ENCODE measurements around the gene ZNF181. TPM values are rescaled to one million over a fixed set of nuclear protein-coding genes. Genes with fewer than 3 reads are reported as not detected.

ZNF181 gene
- polyA plus RNA-seq, 1 donor (not counting 4 experiments of a cell fraction or from before 2014, with no cell fraction given): 4.0 TPM

- no peaks in the 10 kb centered on the region for H3K27me3 ChIP-seq (ENCODE audit: control insufficient read depth, extremely low read depth, insufficient read depth, low read length)
- dilution Hi-C loops (cut with MboI; ENCODE audit: extremely low pct_ligation_motif_present, low sequenced_read_pairs): no loop called here
Measured at GRCh38 chr19:34774857-34775256, 40.8 kb downstream of the ZNF181 start.

GRCh38 chr19:34778342-34778741, 44.3 kb downstream of the ZNF181 start:
- dilution Hi-C loops (cut with MboI; ENCODE audit: extremely low pct_ligation_motif_present, low sequenced_read_pairs): no loop called here
- Histone ChIP-seq H3K36me3 (ENCODE audit: control insufficient read depth in 2 of 2, extremely low read depth in 1 of 2, insufficient read depth in 2 of 2, low read length in 2 of 2) (no peaks in the 10 kb centered on the region), H3K9me1 (ENCODE audit: control insufficient read depth, extremely low read depth, insufficient read depth, low read length) (no peaks in the 10 kb centered on the region), H3K9ac (ENCODE audit: control insufficient read depth, extremely low read depth, insufficient read depth, low read length) (no peak overlapping the region), H3K9me3 (ENCODE audit: control insufficient read depth, low read depth, low read length) (no peaks in the 10 kb centered on the region), H3K4me3 (ENCODE audit: control insufficient read depth in 2 of 3, extremely low read depth in 1 of 3, insufficient read depth in 2 of 3, low read depth in 1 of 3, low read length in 3 of 3) (no peak overlapping the region), H4K20me1 (ENCODE audit: control insufficient read depth, extremely low read depth, insufficient read depth, low read length) (no peaks in the 10 kb centered on the region), H2AFZ (ENCODE audit: control insufficient read depth, low read length) (no peak overlapping the region), H3K4me2 (ENCODE audit: control insufficient read depth, extremely low read depth, insufficient read depth, low read depth, low read length) (no peak overlapping the region), H3K27ac (ENCODE audit: control insufficient read depth, insufficient read depth, low read length) (no peak overlapping the region), H3K4me1 (ENCODE audit: control insufficient read depth, extremely low read depth, insufficient read depth, low read length) (no peaks in the 10 kb centered on the region), H3K79me2 (ENCODE audit: control insufficient read depth, insufficient read depth, low read length) (no peaks in the 10 kb centered on the region), H3K27me3 (ENCODE audit: control insufficient read depth, extremely low read depth, insufficient read depth, low read length) (no peaks in the 10 kb centered on the region)
- DNase-seq (ENCODE audit: low read depth, low spot score) (no peak), FAIRE-seq (no peak)
- TF ChIP-seq CTCF (optimal IDR thresholded peaks at IDR 0.05 in 1 of 3, IDR thresholded peaks at IDR 0.05 in 1 of 3, conservative IDR thresholded peaks at IDR 0.05 in 1 of 3; ENCODE audit: extremely low read depth in 1 of 3, insufficient read depth in 2 of 3, low read length in 3 of 3) (no peak), EZH2 (IDR thresholded peaks at IDR 0.05; ENCODE audit: low read length) (no peak)

More at GRCh38 chr19:34774857-34775256, 40.8 kb downstream of the ZNF181 start:
- no peak overlapping the region for H3K27ac ChIP-seq (ENCODE audit: control insufficient read depth, insufficient read depth, low read length)
- no peaks in the 10 kb centered on the region for H3K9me3 ChIP-seq (ENCODE audit: control insufficient read depth, low read depth, low read length)
- no peak overlapping the region for H3K4me2 ChIP-seq (ENCODE audit: control insufficient read depth, extremely low read depth, insufficient read depth, low read depth, low read length)
- TF ChIP-seq EZH2 (IDR thresholded peaks at IDR 0.05; ENCODE audit: low read length): no peak
- TF ChIP-seq CTCF (optimal IDR thresholded peaks at IDR 0.05 in 1 of 3, IDR thresholded peaks at IDR 0.05 in 1 of 3, conservative IDR thresholded peaks at IDR 0.05 in 1 of 3; ENCODE audit: extremely low read depth in 1 of 3, insufficient read depth in 2 of 3, low read length in 3 of 3): no peak
- no peaks in the 10 kb centered on the region for H3K79me2 ChIP-seq (ENCODE audit: control insufficient read depth, insufficient read depth, low read length)
- H3K9me1 ChIP-seq (ENCODE audit: control insufficient read depth, extremely low read depth, insufficient read depth, low read length): no peaks in the 10 kb centered on the region
- H2AFZ ChIP-seq (ENCODE audit: control insufficient read depth, low read length): no peak overlapping the region
- FAIRE-seq (no peak), DNase-seq (ENCODE audit: low read depth, low spot score) (no peak)
- H4K20me1 ChIP-seq (ENCODE audit: control insufficient read depth, extremely low read depth, insufficient read depth, low read length): no peaks in the 10 kb centered on the region
- H3K4me1 ChIP-seq (ENCODE audit: control insufficient read depth, extremely low read depth, insufficient read depth, low read length): no peaks in the 10 kb centered on the region
- no peaks in the 10 kb centered on the region for H3K36me3 ChIP-seq (ENCODE audit: control insufficient read depth in 2 of 2, extremely low read depth in 1 of 2, insufficient read depth in 2 of 2, low read length in 2 of 2)
- no peak overlapping the region for H3K9ac ChIP-seq (ENCODE audit: control insufficient read depth, extremely low read depth, insufficient read depth, low read length)
- H3K4me3 ChIP-seq (ENCODE audit: control insufficient read depth in 2 of 3, extremely low read depth in 1 of 3, insufficient read depth in 2 of 3, low read depth in 1 of 3, low read length in 3 of 3): no peak overlapping the region

Measured in keratinocyte (primary cell).